HG03469 (cell line): Measurements from ENCODE around the gene MAPKAP1.
A peak's percentile ranks its signal among the peaks of the same experiment; 100 is the strongest.
"Not testable (repeated sequence)": the region's sequence is repeated elsewhere in the genome, so short reads cannot be mapped to it uniquely, and the experiment has no call there.

Source experiments
- ATAC-seq: cut with Tn5 transposase; IDR thresholded peaks from one replicate; pipeline ENCODE4 v1.9.1; 2021; ENCODE audit warnings: mild to moderate bottlenecking, moderate library complexity, moderate number of reproducible peaks; ENCODE audit not compliant: unreplicated experiment

The MAPKAP1 gene

GRCh38 chr9:125732562-125732961 lies 25.6 kb upstream of the MAPKAP1 start:
- no peak for ATAC-seq

- ATAC-seq: no peak
These were observed 23.2 kb upstream of the MAPKAP1 start for GRCh38 chr9:125730168-125730567.

GRCh38 chr9:125726456-125727132 lies 19.6 kb upstream of the MAPKAP1 start:
- no peak for ATAC-seq

- peak; percentile 14 for ATAC-seq
These were observed 430 bp upstream of the MAPKAP1 start for GRCh38 chr9:125707472-125707804.

- no peak for ATAC-seq
These were observed 1.1 kb downstream of the MAPKAP1 start for GRCh38 chr9:125705893-125706292.

- ATAC-seq: no peak
These were observed 3.3 kb downstream of the MAPKAP1 start for GRCh38 chr9:125703662-125704061.

- ATAC-seq: no peak
These were observed 5.7 kb downstream of the MAPKAP1 start for GRCh38 chr9:125701351-125701750.

- peak; percentile 73 for ATAC-seq
These were observed 6.2 kb downstream of the MAPKAP1 start for GRCh38 chr9:125700791-125701190.

- ATAC-seq: no peak
These were observed 7.1 kb downstream of the MAPKAP1 start for GRCh38 chr9:125699870-125700269.

GRCh38 chr9:125696106-125696647 lies 10.8 kb downstream of the MAPKAP1 start:
- ATAC-seq: no peak

GRCh38 chr9:125695548-125695947 lies 11.5 kb downstream of the MAPKAP1 start:
- not testable (repeated sequence) for ATAC-seq

GRCh38 chr9:125694478-125694877 lies 12.5 kb downstream of the MAPKAP1 start:
- no peak for ATAC-seq

GRCh38 chr9:125693492-125693891 lies 13.5 kb downstream of the MAPKAP1 start:
- ATAC-seq: not testable (repeated sequence)

- no peak for ATAC-seq
These were observed 15.1 kb downstream of the MAPKAP1 start for GRCh38 chr9:125691869-125692268.

GRCh38 chr9:125690679-125691078 lies 16.3 kb downstream of the MAPKAP1 start:
- ATAC-seq: no peak

GRCh38 chr9:125687163-125687863 lies 19.7 kb downstream of the MAPKAP1 start:
- ATAC-seq: no peak

- ATAC-seq: no peak
These were observed 21.8 kb downstream of the MAPKAP1 start for GRCh38 chr9:125685167-125685566.

- no peak for ATAC-seq
These were observed 23.5 kb downstream of the MAPKAP1 start for GRCh38 chr9:125683486-125683885.

- ATAC-seq: no peak
These were observed 24.7 kb downstream of the MAPKAP1 start for GRCh38 chr9:125682340-125682739.

GRCh38 chr9:125681657-125682056 lies 25.4 kb downstream of the MAPKAP1 start:
- ATAC-seq: no peak

GRCh38 chr9:125681086-125681622 lies 25.9 kb downstream of the MAPKAP1 start:
- no peak for ATAC-seq

- ATAC-seq: no peak
These were observed 26.6 kb downstream of the MAPKAP1 start for GRCh38 chr9:125680445-125680844.
